HG02588 (cell line): ENCODE results near the gene S100A10.

Experiments used
- ATAC-seq: cut with Tn5 transposase; IDR thresholded peaks from one replicate; pipeline ENCODE4 v1.9.1; 2021; ENCODE audit warnings: mild to moderate bottlenecking, moderate library complexity; ENCODE audit not compliant: unreplicated experiment

S100A10 gene

GRCh38 chr1:151993734-151994496 is at the start of gene S100A10:
Gene S100A10 (minus strand): TSS chr1:151993859. CDS start chr1:151986230, 7,629 bp downstream.
- ATAC-seq, result no peak

- no peak for ATAC-seq
Measured at GRCh38 chr1:152042030-152042429, 48.4 kb upstream of the S100A10 start.

GRCh38 chr1:152039886-152040285 is 46.2 kb upstream of the S100A10 start:
- no peak for ATAC-seq

GRCh38 chr1:152039461-152039860 is 45.8 kb upstream of the S100A10 start:
- ATAC-seq, result no peak

- no peak for ATAC-seq
Measured at GRCh38 chr1:152038871-152039270, 45.2 kb upstream of the S100A10 start.

- ATAC-seq, result peak; percentile 60
Measured at GRCh38 chr1:152036267-152037216, 42.9 kb upstream of the S100A10 start, which contains the start of gene S100A11. Gene S100A11 (minus strand): TSS chr1:152037004. CDS start chr1:152036915, 89 bp downstream.

GRCh38 chr1:152035539-152036266 is 42.0 kb upstream of the S100A10 start:
- no peak for ATAC-seq

GRCh38 chr1:152034654-152035538 is 41.2 kb upstream of the S100A10 start:
- peak; percentile 43 for ATAC-seq

- ATAC-seq, result peak; percentile 7
Measured at GRCh38 chr1:152034324-152034653, 40.6 kb upstream of the S100A10 start.

GRCh38 chr1:152029929-152030211 is 36.2 kb upstream of the S100A10 start:
- no peak for ATAC-seq

GRCh38 chr1:152029144-152029928 is 35.7 kb upstream of the S100A10 start:
- no peak for ATAC-seq

GRCh38 chr1:152026895-152027294 is 33.2 kb upstream of the S100A10 start:
- ATAC-seq, result no peak

- no peak for ATAC-seq
Measured at GRCh38 chr1:152024223-152024622, 30.6 kb upstream of the S100A10 start.

GRCh38 chr1:152023221-152023620 is 29.6 kb upstream of the S100A10 start:
- no peak for ATAC-seq

GRCh38 chr1:152022474-152022873 is 28.8 kb upstream of the S100A10 start:
- ATAC-seq, result no peak

- ATAC-seq, result no peak
Measured at GRCh38 chr1:152021569-152021968, 27.9 kb upstream of the S100A10 start.

- ATAC-seq, result no peak
Measured at GRCh38 chr1:152020849-152021248, 27.2 kb upstream of the S100A10 start.

- no peak for ATAC-seq
Measured at GRCh38 chr1:152018537-152018936, 24.9 kb upstream of the S100A10 start.

GRCh38 chr1:152015766-152016165 is 22.1 kb upstream of the S100A10 start:
- ATAC-seq, result no peak

GRCh38 chr1:152014943-152015342 is 21.3 kb upstream of the S100A10 start:
- ATAC-seq, result no peak
